Loucy (cell line): ENCODE data around the gene ARHGEF39.

Experiments used
- CTCF ChIP-seq: fragments of 200-600 bp; sonication (generic); conservative IDR thresholded peaks from 2 replicates; pipeline ENCODE4 v1.5.1; 2014; ENCODE audit warnings: mild to moderate bottlenecking, antibody characterized with exemption, low read length
- EZH2phosphoT487 ChIP-seq: fragments of 200-600 bp; IDR thresholded peaks from 2 replicates; pipeline ENCODE4 v1.6.1; 2018; ENCODE audit warnings: antibody characterized with exemption, mild to moderate bottlenecking, moderate library complexity, borderline replicate concordance

GRCh38 chr9:35708146-35708545 lies 43.2 kb upstream of the ARHGEF39 start:
- TF ChIP-seq CTCF (no peak), EZH2phosphoT487 (no peak)
